Thyroid gland (tissue), 4 donors: ENCODE results near the gene ENDOV. TPM values are rescaled to one million over a fixed set of nuclear protein-coding genes. Genes with fewer than 3 reads are reported as not detected.
A peak's percentile ranks its signal among the peaks of the same experiment; 100 is the strongest.

Experiments used
- DNase-seq, 2 donors: peaks; one replicate each; pipeline ENCODE4 v3.0.0-alpha.2; 2019
- H3K27ac ChIP-seq, 3 donors: fragments of 200-600 bp; sonication (generic); 1 replicate in 2 of 3; 2 replicates in 1 of 3; pipeline ENCODE4 v1.5.1; 2016 to 2019; ENCODE audit warnings: mild to moderate bottlenecking in 1 of 3, moderate library complexity in 1 of 3
- H3K27me3 ChIP-seq: fragments of 200-600 bp; sonication (generic); one replicate; pipeline ENCODE4 v1.5.1; 2019
- H3K36me3 ChIP-seq, 2 donors: fragments of 200-600 bp; sonication (generic); one replicate each; pipeline ENCODE4 v1.5.1; 2016 to 2019
- H3K4me1 ChIP-seq, 2 donors: fragments of 200-600 bp; sonication (generic); one replicate each; pipeline ENCODE4 v1.5.1; 2017 to 2019
- H3K4me3 ChIP-seq, 3 donors: fragments of 200-600 bp; sonication (generic); replicated peaks in 1 of 3; 1 replicate in 2 of 3; 2 replicates in 1 of 3; pipeline ENCODE4 v1.5.1; 2016; ENCODE audit warnings: mild to moderate bottlenecking in 1 of 3
- H3K9me3 ChIP-seq: fragments of 200-600 bp; sonication (generic); one replicate; pipeline ENCODE4 v1.5.1; 2017
- POLR2A ChIP-seq, 2 donors: fragments of 450-650 bp; IDR thresholded peaks; one replicate each; pipeline ENCODE4 v1.6.1; 2017; ENCODE audit warnings: antibody characterized with exemption in 2 of 2, mild to moderate bottlenecking in 2 of 2, moderate library complexity in 1 of 2
- WGBS, 2 donors: methylation state at CpG; one replicate each; pipeline ENCODE4 v1.1.5; 2017; 5-methylcytosine and 5-hydroxymethylcytosine counted together
- intact Hi-C: fragments of 100-400 bp; cut with DNase I; formaldehyde crosslinking; loops from one replicate; pipeline ENCODE4 v1.15.1; 2023
- total RNA-seq, 4 donors: library from RNA; depleted of rRNA; stranded (reverse); fragments of >200 nt; gene quantifications; one replicate each; pipeline ENCODE4 v1.2.3, GENCODE V29; 2016
- TF ChIP-seq, protein P1 (sequence below), 6 experiments: fragments of 200-600 bp in 3 of 6; fragments of 450-650 bp in 3 of 6; sonication (generic) in 3 of 6; IDR thresholded peaks; one replicate each; pipeline ENCODE4 v1.5.1; 2016 to 2019; ENCODE audit warnings: antibody characterized with exemption in 6 of 6, mild to moderate bottlenecking in 2 of 6, inconsistent platforms in 1 of 6, moderate library complexity in 1 of 6

ENDOV gene
- total RNA-seq, 4 donors from 2014 or later: 18.8 to 37.1 (median 21.2) TPM

DNA sequence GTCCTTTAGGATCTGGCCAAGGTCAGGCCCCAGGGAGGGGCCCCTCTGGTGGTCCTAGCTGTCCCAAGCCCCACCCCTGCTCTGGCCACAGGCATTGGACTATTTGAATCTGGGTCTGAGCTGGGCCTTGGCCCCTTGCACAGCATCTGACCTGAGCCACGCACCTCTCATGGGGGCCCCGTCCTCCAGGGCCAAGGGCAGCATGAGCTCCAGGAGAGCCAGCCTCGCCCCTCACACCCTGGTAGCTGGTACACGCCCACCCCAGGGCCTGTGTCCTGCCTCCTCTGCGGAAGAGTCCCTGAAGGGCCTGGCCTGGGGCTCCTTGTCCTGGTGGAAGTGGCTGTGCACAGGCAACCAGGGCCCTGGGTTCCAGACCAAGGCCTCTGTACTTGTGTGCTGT lies 23.8 kb downstream of the ENDOV start:
- H3K9me3 ChIP-seq: no peaks in the 10 kb centered on the region
- no peaks in the 10 kb centered on the region for H3K4me1 ChIP-seq
- 96% methylated on average over 4 to 5 of the region's 5 CpGs for WGBS, 2 donors
- no peak overlapping the region for H3K27ac ChIP-seq
- H3K4me3 ChIP-seq: no peak overlapping the region
- no peaks in the 10 kb centered on the region for H3K27me3 ChIP-seq
- no peak for DNase-seq
- intact Hi-C loops: no loop called here
- TF ChIP-seq POLR2A (IDR thresholded peaks at IDR 0.05): no peak
- H3K36me3 ChIP-seq: no peaks in the 10 kb centered on the region

DNA sequence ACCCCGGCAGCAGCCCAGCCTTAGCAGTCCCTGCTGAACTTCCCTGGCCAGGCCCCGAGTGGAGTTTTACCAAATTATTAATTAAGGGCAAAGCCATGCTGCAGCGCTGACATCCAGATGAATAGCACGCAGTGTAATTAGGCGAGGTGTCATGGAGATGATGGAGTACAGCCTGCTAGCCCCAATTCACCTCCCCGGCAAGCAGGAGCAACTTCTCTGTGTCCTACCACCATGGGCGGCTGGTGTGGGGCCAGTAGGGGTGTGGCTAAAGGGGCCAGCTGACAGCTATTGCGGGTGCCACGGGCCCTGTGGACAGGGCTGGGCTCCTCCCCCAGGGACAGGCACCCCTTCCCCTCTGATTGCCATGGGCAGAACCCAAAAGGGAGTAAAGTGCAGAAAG lies 24.5 kb downstream of the ENDOV start:
- 67 to 71% methylated on average over 7 to 9 of the region's 9 CpGs for WGBS, 2 donors
- H3K9me3 ChIP-seq: no peaks in the 10 kb centered on the region
- no peak for DNase-seq
- no peaks in the 10 kb centered on the region for H3K4me1 ChIP-seq
- no peaks in the 10 kb centered on the region for H3K27me3 ChIP-seq
- H3K27ac ChIP-seq: no peak overlapping the region
- intact Hi-C loops: no loop called here
- no peaks in the 10 kb centered on the region for H3K36me3 ChIP-seq
- no peak overlapping the region for H3K4me3 ChIP-seq
- TF ChIP-seq, protein P1, sequence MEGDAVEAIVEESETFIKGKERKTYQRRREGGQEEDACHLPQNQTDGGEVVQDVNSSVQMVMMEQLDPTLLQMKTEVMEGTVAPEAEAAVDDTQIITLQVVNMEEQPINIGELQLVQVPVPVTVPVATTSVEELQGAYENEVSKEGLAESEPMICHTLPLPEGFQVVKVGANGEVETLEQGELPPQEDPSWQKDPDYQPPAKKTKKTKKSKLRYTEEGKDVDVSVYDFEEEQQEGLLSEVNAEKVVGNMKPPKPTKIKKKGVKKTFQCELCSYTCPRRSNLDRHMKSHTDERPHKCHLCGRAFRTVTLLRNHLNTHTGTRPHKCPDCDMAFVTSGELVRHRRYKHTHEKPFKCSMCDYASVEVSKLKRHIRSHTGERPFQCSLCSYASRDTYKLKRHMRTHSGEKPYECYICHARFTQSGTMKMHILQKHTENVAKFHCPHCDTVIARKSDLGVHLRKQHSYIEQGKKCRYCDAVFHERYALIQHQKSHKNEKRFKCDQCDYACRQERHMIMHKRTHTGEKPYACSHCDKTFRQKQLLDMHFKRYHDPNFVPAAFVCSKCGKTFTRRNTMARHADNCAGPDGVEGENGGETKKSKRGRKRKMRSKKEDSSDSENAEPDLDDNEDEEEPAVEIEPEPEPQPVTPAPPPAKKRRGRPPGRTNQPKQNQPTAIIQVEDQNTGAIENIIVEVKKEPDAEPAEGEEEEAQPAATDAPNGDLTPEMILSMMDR (IDR thresholded peaks at IDR 0.05): no peak
- no peak for TF ChIP-seq POLR2A (IDR thresholded peaks at IDR 0.05)

DNA sequence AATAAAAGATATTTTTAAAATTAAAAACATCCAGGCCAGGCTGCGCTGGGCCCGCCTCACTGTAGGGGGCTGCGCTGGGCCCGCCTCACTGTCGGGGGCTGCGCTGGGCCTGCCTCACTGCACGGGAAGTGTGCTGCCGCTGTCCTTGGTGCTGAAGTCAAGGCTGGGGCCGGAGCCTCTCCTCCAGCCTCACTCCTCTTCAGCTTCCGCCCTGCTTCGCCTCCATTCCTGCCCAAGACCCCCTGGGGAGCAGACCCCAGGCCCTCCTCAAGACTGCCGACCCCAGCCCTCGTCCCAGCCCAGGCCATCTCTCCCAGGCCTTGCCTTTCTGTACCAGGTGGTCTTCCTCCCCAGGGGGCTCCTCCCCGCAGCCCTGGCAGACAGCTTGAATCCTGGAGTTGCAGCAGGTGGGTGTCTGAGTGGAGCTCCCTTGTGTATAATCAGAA lies 26.2 kb downstream of the ENDOV start:
- 30 to 31% methylated on average over 12 to 14 of the region's 14 CpGs for WGBS, 2 donors
- Histone ChIP-seq H3K27ac (no peak overlapping the region), H3K4me1 (no peaks in the 10 kb centered on the region), H3K27me3 (no peaks in the 10 kb centered on the region), H3K36me3 (no peaks in the 10 kb centered on the region), H3K9me3 (no peaks in the 10 kb centered on the region), H3K4me3 (no peak overlapping the region)
- intact Hi-C loops: no loop called here
- peak in 1 of 2 donors; percentile 26 for DNase-seq
- TF ChIP-seq POLR2A (IDR thresholded peaks at IDR 0.05): no peak
- TF ChIP-seq, protein P1 (IDR thresholded peaks at IDR 0.05): no peak

DNA sequence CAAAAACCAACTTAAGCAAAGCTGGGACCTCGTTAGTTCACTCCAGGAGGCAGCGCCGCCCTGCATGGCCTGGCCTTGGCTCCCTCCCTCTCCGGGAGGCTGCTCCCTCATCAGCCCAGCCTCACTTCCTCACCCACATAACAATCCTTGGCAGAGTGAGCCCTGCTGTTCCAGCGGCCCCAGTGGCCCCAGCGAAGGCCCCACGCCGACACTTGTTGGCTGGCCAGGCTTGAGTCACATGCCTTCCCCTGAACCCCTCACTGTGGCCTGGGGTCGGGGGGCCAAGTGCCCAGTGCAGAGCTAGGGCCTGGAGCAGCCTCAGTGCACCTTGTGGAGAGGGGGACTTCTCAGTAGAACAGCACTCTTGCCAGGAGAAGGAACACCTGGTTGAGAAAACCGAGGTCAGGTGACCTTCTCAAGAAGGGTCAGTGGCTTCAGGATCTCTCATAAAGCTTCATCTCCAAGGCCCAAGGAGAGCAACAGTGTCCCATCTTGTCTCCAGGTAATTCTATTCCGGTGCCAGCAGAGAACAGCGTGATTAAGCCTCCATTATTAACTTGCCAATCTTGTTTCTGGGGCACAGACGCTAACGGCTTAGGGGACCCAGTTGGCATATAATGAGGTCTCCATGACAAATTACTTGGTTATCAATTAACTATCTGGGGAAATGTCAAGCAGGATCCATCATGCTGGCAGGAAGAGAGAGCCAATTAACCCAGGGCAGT lies 26.8 kb downstream of the ENDOV start:
- DNase-seq: no peak
- WGBS, 2 donors: 85 to 94% methylated on average over 13 of the region's 14 CpGs

DNA sequence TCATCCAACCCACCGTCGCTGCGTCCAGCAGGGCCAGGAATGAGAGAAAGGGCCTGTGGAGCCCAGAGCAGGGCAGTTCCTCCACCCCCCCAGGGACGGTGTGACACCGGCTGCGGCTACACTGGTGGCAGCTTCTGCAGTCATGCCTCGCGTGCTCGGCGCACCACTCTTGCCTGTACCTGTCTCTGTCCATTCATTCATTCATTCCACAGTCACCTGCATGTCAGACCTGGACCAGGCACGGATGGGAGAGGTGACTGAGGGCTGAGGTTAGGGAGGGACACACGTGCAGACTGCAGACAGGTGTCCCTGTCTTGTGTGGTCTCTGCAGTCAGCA lies 27.3 kb downstream of the ENDOV start:
- no peaks in the 10 kb centered on the region for H3K9me3 ChIP-seq
- H3K27ac ChIP-seq: no peak overlapping the region
- H3K36me3 ChIP-seq: no peaks in the 10 kb centered on the region
- H3K4me1 ChIP-seq: no peaks in the 10 kb centered on the region
- intact Hi-C loops: no loop called here
- 83 to 85% methylated on average over 12 of the region's 12 CpGs for WGBS, 2 donors
- TF ChIP-seq, protein P1 (IDR thresholded peaks at IDR 0.05): no peak
- no peak for TF ChIP-seq POLR2A (IDR thresholded peaks at IDR 0.05)
- no peak for DNase-seq
- no peaks in the 10 kb centered on the region for H3K27me3 ChIP-seq
- H3K4me3 ChIP-seq: no peak overlapping the region

More for the DNA sequence above, 26.8 kb downstream of the ENDOV start:
- no peaks in the 10 kb centered on the region for H3K4me1 ChIP-seq
- no peaks in the 10 kb centered on the region for H3K27me3 ChIP-seq
- no peaks in the 10 kb centered on the region for H3K9me3 ChIP-seq
- intact Hi-C loops: no loop called here
- no peak overlapping the region for H3K27ac ChIP-seq
- no peak overlapping the region for H3K4me3 ChIP-seq
- no peaks in the 10 kb centered on the region for H3K36me3 ChIP-seq
- TF ChIP-seq, protein P1 (IDR thresholded peaks at IDR 0.05): no peak
- no peak for TF ChIP-seq POLR2A (IDR thresholded peaks at IDR 0.05)
